HG03354 (cell line): Measurements from ENCODE around the gene UBE2E1.
"Not testable (repeated sequence)": the region's sequence is repeated elsewhere in the genome, so short reads cannot be mapped to it uniquely, and the experiment has no call there.

ENCODE experiments used
- ATAC-seq: cut with Tn5 transposase; IDR thresholded peaks from one replicate; pipeline ENCODE4 v1.9.1; 2021; ENCODE audit warnings: mild to moderate bottlenecking; ENCODE audit not compliant: unreplicated experiment, poor library complexity, severe bottlenecking

Gene UBE2E1

GRCh38 chr3:23837286-23837685 lies 31.5 kb downstream of the UBE2E1 start:
- ATAC-seq = no peak

- no peak for ATAC-seq
These were observed 31.9 kb downstream of the UBE2E1 start for GRCh38 chr3:23837691-23838090.

GRCh38 chr3:23840521-23840920 lies 34.8 kb downstream of the UBE2E1 start:
- no peak for ATAC-seq

GRCh38 chr3:23843869-23844268 lies 38.1 kb downstream of the UBE2E1 start:
- no peak for ATAC-seq

- ATAC-seq = no peak
These were observed 39.8 kb downstream of the UBE2E1 start for GRCh38 chr3:23845326-23846216.

- not testable (repeated sequence) for ATAC-seq
These were observed 43.7 kb downstream of the UBE2E1 start for GRCh38 chr3:23849462-23849861.

DNA sequence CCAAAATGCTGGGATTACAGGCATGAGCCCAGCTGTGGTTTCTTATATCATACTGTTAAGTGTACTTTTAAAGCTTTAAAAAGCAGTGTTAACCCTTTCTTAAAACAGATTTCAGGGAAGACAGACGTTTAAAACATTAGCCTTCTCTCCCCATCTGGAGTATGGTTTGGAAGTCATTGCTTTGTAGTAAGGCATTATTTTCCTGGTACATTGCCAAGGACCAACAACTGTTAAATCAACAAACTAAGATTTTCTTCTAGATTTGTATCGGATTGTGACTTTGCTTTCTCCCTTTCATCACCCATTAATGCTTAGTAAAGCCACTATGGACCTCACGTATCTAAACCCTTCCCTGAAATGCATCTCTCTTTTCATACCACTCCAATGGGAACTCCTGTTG lies 50.5 kb downstream of the UBE2E1 start:
- ATAC-seq = no peak

GRCh38 chr3:23859012-23859743 lies 53.4 kb downstream of the UBE2E1 start:
- no peak for ATAC-seq

DNA sequence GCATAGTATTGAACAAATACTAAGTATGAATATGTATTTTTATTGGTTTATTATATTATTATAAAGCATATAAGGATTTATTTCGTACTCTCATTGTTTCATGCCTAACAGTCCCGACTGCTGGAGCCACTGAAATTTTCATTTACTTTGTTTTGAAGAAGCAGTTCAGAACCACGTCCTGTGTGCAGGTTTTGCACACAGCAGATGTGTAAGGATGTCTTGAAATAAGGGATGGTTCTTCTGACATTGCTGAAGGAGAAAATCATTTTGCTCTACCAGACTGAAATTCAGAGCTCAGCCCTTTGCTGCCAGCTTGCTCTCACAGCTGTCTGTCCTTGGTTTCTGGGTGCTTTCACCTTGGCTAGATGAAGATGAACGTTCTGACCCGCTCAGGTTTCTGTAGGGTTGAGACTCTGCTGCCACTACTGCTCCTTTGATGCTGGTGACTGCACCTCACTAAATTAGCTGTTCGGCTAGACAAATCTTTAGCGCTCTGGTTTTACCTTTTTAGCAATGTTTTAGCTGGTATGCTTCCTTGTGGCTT lies 54.2 kb downstream of the UBE2E1 start:
- ATAC-seq = no peak

GRCh38 chr3:23861689-23862088 lies 55.9 kb downstream of the UBE2E1 start:
- no peak for ATAC-seq

- no peak for ATAC-seq
These were observed 57.3 kb downstream of the UBE2E1 start for GRCh38 chr3:23863060-23863459.

- ATAC-seq = no peak
These were observed 59.2 kb downstream of the UBE2E1 start for GRCh38 chr3:23864931-23865330.

GRCh38 chr3:23865595-23866396 lies 60.0 kb downstream of the UBE2E1 start:
- peak; percentile 91 for ATAC-seq

- no peak for ATAC-seq
These were observed 61.6 kb downstream of the UBE2E1 start for GRCh38 chr3:23867400-23867799.

GRCh38 chr3:23867838-23868237 lies 62.1 kb downstream of the UBE2E1 start:
- no peak for ATAC-seq

- ATAC-seq = no peak
These were observed 64.4 kb downstream of the UBE2E1 start for GRCh38 chr3:23869977-23870662.

GRCh38 chr3:23870663-23871043 lies 64.9 kb downstream of the UBE2E1 start:
- not testable (repeated sequence) for ATAC-seq

DNA sequence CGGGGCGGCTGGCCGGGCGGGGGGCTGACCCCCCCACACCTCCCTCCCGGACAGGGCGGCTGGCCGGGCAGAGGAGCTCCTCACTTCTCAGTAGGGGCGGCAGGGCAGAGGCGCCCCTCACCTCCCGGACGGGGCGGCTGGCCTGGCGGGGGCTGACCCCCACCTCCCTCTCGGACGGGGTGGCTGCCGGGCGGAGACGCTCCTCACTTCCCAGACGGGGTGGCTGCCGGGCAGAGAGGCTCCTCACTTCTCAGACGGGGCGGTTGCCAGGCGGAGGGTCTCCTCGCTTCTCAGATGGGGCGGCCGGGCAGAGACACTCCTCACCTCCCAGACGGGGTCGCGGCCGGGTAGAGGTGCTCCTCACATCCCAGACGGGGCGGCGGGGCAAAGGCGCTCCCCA lies 65.6 kb downstream of the UBE2E1 start:
- ATAC-seq = not testable (repeated sequence)

DNA sequence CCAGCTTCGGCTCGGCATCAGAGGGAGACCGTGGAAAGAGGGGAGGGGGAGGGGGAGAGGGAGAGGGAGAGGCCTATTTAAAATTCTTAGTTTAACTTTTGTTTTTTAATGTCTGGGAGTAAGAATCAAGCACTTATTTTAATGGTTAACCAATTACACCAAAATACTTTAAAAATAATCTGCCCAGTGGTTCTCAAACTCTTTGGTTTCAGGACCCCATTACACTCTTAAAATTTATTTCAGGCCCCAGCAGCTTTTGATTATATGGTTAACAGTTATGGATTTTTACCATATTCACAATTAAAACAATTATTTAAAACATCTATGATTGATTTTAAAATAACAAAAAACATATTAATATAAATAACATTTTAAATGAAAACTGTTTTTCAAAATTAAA lies 66.6 kb downstream of the UBE2E1 start:
- no peak for ATAC-seq
